SU-DHL-6 (cell line): ENCODE data around the gene MARK3.

ENCODE experiments used
- H2AFZ ChIP-seq: fragments of 200-600 bp; sonication (generic); 2 replicates; pipeline ENCODE4 v1.6.1; 2014; ENCODE audit warnings: low read depth, mild to moderate bottlenecking, moderate library complexity, mixed read lengths, antibody characterized with exemption, low read length; ENCODE audit not compliant: severe bottlenecking
- H3F3A ChIP-seq: fragments of 200-600 bp; shearing (Covaris generic); 2 replicates; pipeline ENCODE4 v1.6.0; 2016; ENCODE audit warnings: antibody characterized with exemption, mild to moderate bottlenecking; ENCODE audit not compliant: insufficient read depth
- H3K27ac ChIP-seq: fragments of 200-600 bp; sonication (generic); 2 replicates; pipeline ENCODE4 v1.5.1; 2016; ENCODE audit warnings: low read depth, mild to moderate bottlenecking, low read length, moderate library complexity, mixed read lengths
- H3K27me3 ChIP-seq: fragments of 200-600 bp; sonication (generic), shearing (Covaris generic); 2 replicates; pipeline ENCODE4 v1.6.0; 2014; ENCODE audit warnings: mild to moderate bottlenecking, low read length
- H3K36me3 ChIP-seq: fragments of 200-600 bp; sonication (generic); 2 replicates; pipeline ENCODE4 v1.6.1; 2014; ENCODE audit warnings: mild to moderate bottlenecking, low read length, mixed read lengths
- H3K4me2 ChIP-seq: fragments of 300-600, 200-600 bp; shearing (Covaris generic), sonication (generic); 2 replicates; pipeline ENCODE4 v1.6.0; 2014; ENCODE audit warnings: low read length, low read depth, mild to moderate bottlenecking; ENCODE audit not compliant: poor library complexity, severe bottlenecking
- H3K4me3 ChIP-seq: fragments of 200-600 bp; sonication (generic); 2 replicates; pipeline ENCODE4 v1.5.1; 2014; ENCODE audit warnings: antibody characterized with exemption, low read length, mild to moderate bottlenecking, mixed read lengths; ENCODE audit not compliant: insufficient read depth, poor library complexity, severe bottlenecking
- H3K79me2 ChIP-seq: fragments of 200-600 bp; sonication (generic); 2 replicates; pipeline ENCODE4 v1.6.1; 2014; ENCODE audit warnings: mild to moderate bottlenecking, low read length, moderate library complexity; ENCODE audit not compliant: insufficient read depth
- H3K9ac ChIP-seq: fragments of 200-600 bp; sonication (generic); 2 replicates; pipeline ENCODE4 v1.7.0; 2014; ENCODE audit warnings: mild to moderate bottlenecking, low read length
- H3K9me2 ChIP-seq: fragments of 200-600 bp; sonication (generic); replicated peaks from 2 replicates; pipeline ENCODE4 v1.6.1; 2014; ENCODE audit warnings: low read length; ENCODE audit not compliant: insufficient read depth
- H3K9me3 ChIP-seq: fragments of 200-600 bp; sonication (generic); 2 replicates; pipeline ENCODE4 v1.6.1; 2014; ENCODE audit warnings: low read length, mixed read lengths; ENCODE audit not compliant: insufficient read depth
- H4K20me1 ChIP-seq: fragments of 200-600 bp; sonication (generic); 2 replicates; pipeline ENCODE4 v1.6.1; 2014; ENCODE audit warnings: low read depth, mild to moderate bottlenecking, antibody characterized with exemption, low read length, moderate library complexity, mixed read lengths
- CTCF ChIP-seq: fragments of 200-600 bp; sonication (generic); IDR thresholded peaks from one replicate; pipeline ENCODE4 v1.5.1; 2017; ENCODE audit warnings: antibody characterized with exemption, mild to moderate bottlenecking, low read length, moderate library complexity; ENCODE audit not compliant: insufficient read depth, poor library complexity, severe bottlenecking
- EZH2phosphoT487 ChIP-seq: fragments of 200-600 bp; sonication (generic), shearing (Covaris generic); conservative IDR thresholded peaks from 2 replicates; pipeline ENCODE4 v1.6.1; 2018; ENCODE audit warnings: mild to moderate bottlenecking, antibody characterized with exemption, low read length, moderate library complexity, mixed read lengths

The MARK3 gene

GRCh38 chr14:103476065-103476464 lies 90.8 kb downstream of the MARK3 start:
- no peak overlapping the region for H3K4me2 ChIP-seq
- H3K27ac ChIP-seq, result no peak overlapping the region
- no peak overlapping the region for H3K9ac ChIP-seq
- H3K36me3 ChIP-seq, result peaks cover 12% of the 10 kb centered on the region
- TF ChIP-seq CTCF (no peak), EZH2phosphoT487 (no peak)
- H3F3A ChIP-seq, result 0 out of 2 replicates have a peak, but pooled peaks cover 4% of the 10 kb centered on the region
- no peaks in the 10 kb centered on the region for H3K9me3 ChIP-seq
- no peaks in the 10 kb centered on the region for H3K27me3 ChIP-seq
- H3K9me2 ChIP-seq, result no peaks in the 10 kb centered on the region
- H3K79me2 ChIP-seq, result no peaks in the 10 kb centered on the region
- no peaks in the 10 kb centered on the region for H4K20me1 ChIP-seq
- no peak overlapping the region for H2AFZ ChIP-seq
- H3K4me3 ChIP-seq, result no peak overlapping the region

GRCh38 chr14:103476631-103477030 lies 91.4 kb downstream of the MARK3 start:
- Histone ChIP-seq H3K9me2 (no peaks in the 10 kb centered on the region), H3K27ac (no peak overlapping the region), H3K79me2 (no peaks in the 10 kb centered on the region), H3F3A (0 out of 2 replicates have a peak, but pooled peaks cover 4% of the 10 kb centered on the region), H3K9me3 (no peaks in the 10 kb centered on the region), H3K4me2 (no peak overlapping the region), H3K4me3 (no peak overlapping the region), H3K9ac (no peak overlapping the region), H2AFZ (no peak overlapping the region), H3K36me3 (peaks cover 12% of the 10 kb centered on the region), H3K27me3 (no peaks in the 10 kb centered on the region), H4K20me1 (no peaks in the 10 kb centered on the region)
- TF ChIP-seq EZH2phosphoT487 (no peak), CTCF (no peak)

- Histone ChIP-seq H3K27me3 (no peaks in the 10 kb centered on the region), H3K4me2 (no peak overlapping the region), H4K20me1 (no peaks in the 10 kb centered on the region), H2AFZ (no peak overlapping the region), H3K9ac (no peak overlapping the region), H3K9me3 (no peaks in the 10 kb centered on the region), H3K79me2 (no peaks in the 10 kb centered on the region), H3K9me2 (no peaks in the 10 kb centered on the region), H3K36me3 (0 out of 2 replicates have a peak, but pooled peaks cover 2% of the 10 kb centered on the region), H3F3A (no peaks in the 10 kb centered on the region), H3K27ac (peak overlapping the region; percentile 19; the same call in 1 of the 2 replicates), H3K4me3 (no peak overlapping the region)
- TF ChIP-seq CTCF, result no peak
- no peak for TF ChIP-seq EZH2phosphoT487
Measured at GRCh38 chr14:103480595-103480994, 95.4 kb downstream of the MARK3 start.
